GM12872 (cell line): ENCODE data around the gene KLHL29.

Experiments
- CTCF ChIP-seq: IDR thresholded peaks from 3 replicates; pipeline ENCODE4 v1.5.1; 2011; ENCODE audit warnings: low read depth, mild to moderate bottlenecking, low read length, moderate library complexity; ENCODE audit not compliant: insufficient read depth

The KLHL29 gene

GRCh38 chr2:23699580-23699925 is 314.6 kb downstream of the KLHL29 start:
- no peak for TF ChIP-seq CTCF

- TF ChIP-seq CTCF: no peak
These were observed 315.6 kb downstream of the KLHL29 start for GRCh38 chr2:23700627-23701026.

GRCh38 chr2:23703037-23703582 is 318.1 kb downstream of the KLHL29 start:
- no peak for TF ChIP-seq CTCF

GRCh38 chr2:23703583-23704385 is 318.8 kb downstream of the KLHL29 start:
- TF ChIP-seq CTCF: no peak

- TF ChIP-seq CTCF: no peak
These were observed 321.0 kb downstream of the KLHL29 start for GRCh38 chr2:23705771-23706612.

- TF ChIP-seq CTCF: no peak
These were observed 321.7 kb downstream of the KLHL29 start for GRCh38 chr2:23706613-23707078.

GRCh38 chr2:23707096-23707495 is 322.1 kb downstream of the KLHL29 start:
- TF ChIP-seq CTCF: no peak
